GM21529 (cell line): ENCODE data around the gene CA12.

Experiments
- ATAC-seq: cut with Tn5 transposase; IDR thresholded peaks from one replicate; pipeline ENCODE4 v1.9.1; 2021; ENCODE audit not compliant: unreplicated experiment

CA12 gene

GRCh38 chr15:63312286-63312685 is 69.4 kb downstream of the CA12 start:
- ATAC-seq = no peak

- ATAC-seq = no peak
Observed at GRCh38 chr15:63310646-63311045, 71.0 kb downstream of the CA12 start.

GRCh38 chr15:63308947-63309346 is 72.7 kb downstream of the CA12 start:
- ATAC-seq = no peak

- ATAC-seq = no peak
Observed at GRCh38 chr15:63308491-63308890, 73.2 kb downstream of the CA12 start.

- ATAC-seq = no peak
Observed at GRCh38 chr15:63306492-63307073, 75.1 kb downstream of the CA12 start.

- no peak for ATAC-seq
Observed at GRCh38 chr15:63305260-63305659, 76.4 kb downstream of the CA12 start.

- ATAC-seq = no peak
Observed at GRCh38 chr15:63301088-63301487, 80.6 kb downstream of the CA12 start.

- ATAC-seq = no peak
Observed at GRCh38 chr15:63299943-63300575, 81.6 kb downstream of the CA12 start.

GRCh38 chr15:63296195-63296594 is 85.5 kb downstream of the CA12 start:
- no peak for ATAC-seq

- ATAC-seq = no peak
Observed at GRCh38 chr15:63295341-63295740, 86.3 kb downstream of the CA12 start.

- no peak for ATAC-seq
Observed at GRCh38 chr15:63294359-63294758, 87.3 kb downstream of the CA12 start.

GRCh38 chr15:63292771-63293170 is 88.9 kb downstream of the CA12 start:
- ATAC-seq = no peak

- ATAC-seq = no peak
Observed at GRCh38 chr15:63292241-63292640, 89.4 kb downstream of the CA12 start.

GRCh38 chr15:63291507-63291906 is 90.1 kb downstream of the CA12 start:
- ATAC-seq = no peak

GRCh38 chr15:63288778-63289378 is 92.8 kb downstream of the CA12 start:
- ATAC-seq = no peak

GRCh38 chr15:63288342-63288741 is 93.3 kb downstream of the CA12 start:
- no peak for ATAC-seq

GRCh38 chr15:63287109-63287508 is 94.5 kb downstream of the CA12 start:
- no peak for ATAC-seq

GRCh38 chr15:63284335-63284734 is 97.3 kb downstream of the CA12 start:
- ATAC-seq = no peak

- ATAC-seq = no peak
Observed at GRCh38 chr15:63283126-63283525, 98.5 kb downstream of the CA12 start.

GRCh38 chr15:63277893-63278456 is 103.7 kb downstream of the CA12 start:
- ATAC-seq = no peak

- ATAC-seq = peak; percentile 68
Observed at GRCh38 chr15:63277038-63277892, 104.4 kb downstream of the CA12 start, which contains the start of gene APH1B. Gene APH1B, plus strand, starts transcription at chr15:63277605. Its CDS starts 19 bp downstream, at chr15:63277624.
